SH-SY5Y (cell line): ENCODE results near the gene CHRDL2.

ENCODE experiments used
- GATA2 ChIP-seq: IDR thresholded peaks from 2 replicates; pipeline ENCODE4 v1.6.1; 2011; ENCODE audit warnings: mild to moderate bottlenecking, low read depth, low read length
- GATA3 ChIP-seq: IDR thresholded peaks from 2 replicates; pipeline ENCODE4 v1.6.1; 2011; ENCODE audit warnings: low read depth, mild to moderate bottlenecking, low read length, moderate library complexity

Gene CHRDL2

DNA sequence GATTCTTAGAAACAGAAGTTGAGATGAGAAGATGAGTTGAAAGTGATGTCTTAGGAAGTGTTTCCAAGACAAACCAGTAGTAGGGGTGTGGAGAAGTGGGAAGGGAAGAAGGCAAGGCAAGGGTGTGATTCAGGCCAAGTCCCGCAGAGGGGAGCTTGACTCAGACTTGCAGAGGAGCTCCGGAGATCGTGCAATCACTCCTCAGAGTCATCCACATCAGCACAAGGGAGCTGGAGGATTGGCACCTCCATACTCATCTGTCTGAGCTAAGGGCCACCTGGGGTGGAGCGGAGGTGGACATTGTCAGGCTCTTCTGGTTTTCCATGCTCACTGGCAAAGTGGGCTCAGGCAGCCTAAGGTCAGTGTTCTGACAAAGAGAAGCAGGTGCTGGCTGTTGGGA lies 44.4 kb downstream of the CHRDL2 start:
- TF ChIP-seq GATA2 (no peak), GATA3 (no peak)

- TF ChIP-seq GATA3, result no peak
- TF ChIP-seq GATA2, result no peak
Measured at GRCh38 chr11:74685905-74686304, 45.3 kb downstream of the CHRDL2 start.

DNA sequence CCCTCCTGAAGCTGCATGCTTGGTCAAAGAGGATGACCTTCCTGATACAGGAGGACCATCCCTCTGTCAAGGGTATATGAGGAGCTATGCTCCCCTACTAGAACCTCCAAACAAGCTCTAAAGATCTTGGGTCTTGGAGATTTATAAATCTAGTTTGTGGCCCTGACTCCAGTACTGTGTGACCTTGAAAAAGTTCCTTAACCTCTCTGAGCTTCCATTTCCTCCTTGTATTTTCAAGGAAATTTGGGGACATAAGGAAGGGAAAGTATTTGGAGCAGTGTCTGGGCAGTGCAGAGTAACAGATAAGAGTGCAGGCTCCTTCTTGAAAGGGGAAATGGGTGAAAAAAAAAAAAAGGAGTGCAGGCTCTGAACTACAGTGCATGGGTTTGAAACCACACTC lies 45.9 kb downstream of the CHRDL2 start:
- no peak for TF ChIP-seq GATA3
- no peak for TF ChIP-seq GATA2

- TF ChIP-seq GATA3, result no peak
- TF ChIP-seq GATA2, result no peak
Measured at GRCh38 chr11:74684661-74685060, 46.6 kb downstream of the CHRDL2 start.

DNA sequence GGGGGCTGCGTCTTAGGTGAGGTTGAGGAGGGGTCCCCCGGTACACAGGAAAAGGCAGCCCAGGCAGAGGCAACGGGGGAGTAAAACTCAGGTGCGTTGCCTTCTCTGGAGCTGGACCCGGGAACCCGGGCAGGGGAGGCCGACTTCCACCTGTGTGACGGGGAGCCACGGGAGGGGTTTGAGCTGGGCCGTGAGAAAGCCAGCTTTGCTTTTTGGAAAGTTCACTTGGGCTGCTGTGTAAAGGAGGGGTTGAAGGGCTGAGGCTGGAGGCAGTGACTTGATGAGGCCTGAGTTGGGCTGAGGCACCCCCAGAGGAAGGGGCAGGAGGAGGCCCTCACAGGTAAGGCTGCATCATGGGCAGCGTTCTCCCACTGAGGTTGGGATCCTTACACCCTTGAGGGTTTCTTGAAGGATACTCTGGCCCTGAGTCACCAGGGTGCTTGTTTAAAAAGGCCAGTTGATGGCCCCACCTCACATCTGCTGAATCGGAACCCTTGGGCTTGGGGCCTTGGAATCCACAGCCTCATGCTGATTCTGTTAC lies 47.2 kb downstream of the CHRDL2 start:
- no peak for TF ChIP-seq GATA2
- TF ChIP-seq GATA3, result no peak

DNA sequence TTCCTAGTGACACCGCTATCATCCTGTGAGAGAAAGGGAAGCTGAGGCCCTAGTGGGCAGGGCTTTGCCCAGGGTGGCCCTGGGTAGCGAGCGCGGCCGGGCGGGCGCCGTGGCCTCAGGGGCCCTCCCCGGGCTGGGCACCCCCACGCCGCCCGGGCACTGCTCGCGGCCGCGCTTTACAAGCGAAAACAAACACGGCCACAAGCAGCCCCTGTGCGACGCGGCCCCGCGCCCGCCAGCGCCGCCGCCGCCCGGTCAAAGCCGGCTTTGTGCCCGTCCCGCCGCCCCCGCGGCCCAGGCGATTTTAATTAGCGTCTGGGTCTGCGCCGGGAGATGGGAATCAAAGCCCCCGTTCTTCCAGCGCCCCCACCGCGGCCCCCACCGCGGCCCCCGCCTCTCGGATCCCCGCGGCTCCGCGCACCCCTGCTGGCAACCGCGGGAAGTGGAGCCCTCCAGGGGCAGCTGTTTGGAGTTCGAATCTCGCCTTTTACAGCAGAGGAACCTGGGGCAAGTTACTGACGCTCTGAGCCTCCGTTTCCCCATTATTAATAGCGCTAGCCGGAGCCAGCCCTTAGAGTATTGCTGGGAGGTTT lies 47.9 kb downstream of the CHRDL2 start:
- TF ChIP-seq GATA2, result peak; percentile 64
- no peak for TF ChIP-seq GATA3

- TF ChIP-seq GATA2 (no peak), GATA3 (no peak)
Measured at GRCh38 chr11:74682731-74683278, 48.4 kb downstream of the CHRDL2 start.

DNA sequence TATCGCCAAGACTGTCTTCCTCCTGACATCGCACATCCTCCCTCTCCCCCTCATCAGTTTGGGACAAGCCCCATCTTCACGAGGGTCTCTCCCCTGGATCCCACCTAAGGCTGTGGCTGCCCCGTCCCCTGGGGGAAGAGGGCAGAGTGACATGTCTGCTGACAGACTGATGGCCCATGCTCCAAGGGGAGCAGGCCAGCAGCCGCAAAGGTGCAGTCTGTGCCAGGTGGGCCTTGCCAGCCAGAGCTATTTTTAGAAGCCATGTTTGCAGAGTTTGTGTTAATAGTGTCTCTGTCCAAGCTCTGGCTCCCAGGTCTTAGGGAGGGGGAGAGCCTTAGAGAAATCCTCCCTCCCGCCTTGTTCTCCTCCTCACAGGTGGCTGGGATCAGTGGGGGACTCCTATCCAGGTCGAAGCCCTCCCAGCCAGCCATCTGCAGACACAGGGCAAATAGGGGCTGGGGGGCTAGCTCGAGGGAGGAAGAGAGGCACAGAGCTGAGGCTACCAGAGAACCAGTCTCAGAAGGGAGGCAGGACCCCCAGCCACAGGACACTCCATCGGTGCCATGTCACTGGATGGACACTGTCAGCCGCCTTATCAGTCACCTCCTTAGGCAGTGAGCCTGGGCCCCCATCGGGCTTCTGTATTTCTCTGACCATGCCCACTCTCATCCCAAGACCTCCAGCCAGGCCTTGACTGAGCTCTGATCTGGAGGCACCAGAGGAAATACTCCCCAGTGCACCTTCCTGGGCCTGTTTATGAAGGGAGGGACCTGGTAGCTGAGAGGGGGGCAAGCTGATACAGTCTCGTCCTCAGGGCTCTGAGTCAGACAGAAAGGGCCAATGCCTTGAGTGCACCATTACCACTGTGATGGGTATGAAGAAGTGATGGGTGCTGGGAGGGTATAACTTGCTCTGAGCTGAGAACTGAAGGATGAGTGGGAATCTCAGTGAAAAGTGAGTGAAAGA lies 49.3 kb downstream of the CHRDL2 start:
- no peak for TF ChIP-seq GATA2
- TF ChIP-seq GATA3, result no peak

GRCh38 chr11:74680703-74681531 lies 50.3 kb downstream of the CHRDL2 start:
- TF ChIP-seq GATA3, result no peak
- TF ChIP-seq GATA2, result no peak

GRCh38 chr11:74680035-74680671 lies 51.1 kb downstream of the CHRDL2 start:
- no peak for TF ChIP-seq GATA3
- TF ChIP-seq GATA2, result no peak

GRCh38 chr11:74679513-74679865 lies 51.7 kb downstream of the CHRDL2 start:
- no peak for TF ChIP-seq GATA2
- no peak for TF ChIP-seq GATA3

GRCh38 chr11:74678591-74679512 lies 52.4 kb downstream of the CHRDL2 start:
- TF ChIP-seq GATA3 (no peak), GATA2 (no peak)
